Right atrium auricular region (tissue), 2 donors: Measurements from ENCODE around the gene MAP1B. TPM values are rescaled to one million over a fixed set of nuclear protein-coding genes. Genes with fewer than 3 reads are reported as not detected.

Source experiments
- DNase-seq: peaks from one replicate; pipeline ENCODE4 v3.0.0-alpha.2; 2019; ENCODE audit warnings: low spot score
- H3K27ac ChIP-seq, 2 donors: fragments of 200-600 bp; sonication (generic); 1 replicate in 1 of 2; 2 replicates in 1 of 2; pipeline ENCODE4 v1.5.1; 2016 to 2019
- H3K27me3 ChIP-seq, 2 donors: fragments of 200-600 bp; sonication (generic); one replicate each; pipeline versions ENCODE4 v1.5.1 to v1.6.0; 2017 to 2019
- H3K36me3 ChIP-seq: fragments of 200-600 bp; sonication (generic); one replicate; pipeline ENCODE4 v1.5.1; 2016
- H3K4me1 ChIP-seq, 2 donors: fragments of 200-600 bp; sonication (generic); one replicate each; pipeline versions ENCODE4 v1.5.1 to v1.6.0; 2017 to 2019
- H3K4me3 ChIP-seq, 2 donors: fragments of 200-600 bp; sonication (generic); 1 replicate in 1 of 2; 2 replicates in 1 of 2; pipeline ENCODE4 v1.5.1; 2017 to 2019; ENCODE audit warnings: mild to moderate bottlenecking in 1 of 2, moderate library complexity in 1 of 2
- H3K9me3 ChIP-seq, 2 donors: fragments of 200-600 bp; sonication (generic); one replicate each; pipeline ENCODE4 v1.5.1; 2019
- total RNA-seq, 2 donors: library from RNA; depleted of rRNA; stranded (reverse); fragments of >200 nt; gene quantifications; one replicate each; pipeline ENCODE4 v1.1.0, GENCODE V29; 2016
- TF ChIP-seq, protein P1 (sequence below), 2 donors: fragments of 200-600 bp; sonication (generic); IDR thresholded peaks; one replicate each; pipeline ENCODE4 v1.5.1; 2019; ENCODE audit warnings: antibody characterized with exemption in 2 of 2

The MAP1B gene
- total RNA-seq, 2 donors from 2014 or later, result 203 to 558 TPM

- TF ChIP-seq, protein P1, sequence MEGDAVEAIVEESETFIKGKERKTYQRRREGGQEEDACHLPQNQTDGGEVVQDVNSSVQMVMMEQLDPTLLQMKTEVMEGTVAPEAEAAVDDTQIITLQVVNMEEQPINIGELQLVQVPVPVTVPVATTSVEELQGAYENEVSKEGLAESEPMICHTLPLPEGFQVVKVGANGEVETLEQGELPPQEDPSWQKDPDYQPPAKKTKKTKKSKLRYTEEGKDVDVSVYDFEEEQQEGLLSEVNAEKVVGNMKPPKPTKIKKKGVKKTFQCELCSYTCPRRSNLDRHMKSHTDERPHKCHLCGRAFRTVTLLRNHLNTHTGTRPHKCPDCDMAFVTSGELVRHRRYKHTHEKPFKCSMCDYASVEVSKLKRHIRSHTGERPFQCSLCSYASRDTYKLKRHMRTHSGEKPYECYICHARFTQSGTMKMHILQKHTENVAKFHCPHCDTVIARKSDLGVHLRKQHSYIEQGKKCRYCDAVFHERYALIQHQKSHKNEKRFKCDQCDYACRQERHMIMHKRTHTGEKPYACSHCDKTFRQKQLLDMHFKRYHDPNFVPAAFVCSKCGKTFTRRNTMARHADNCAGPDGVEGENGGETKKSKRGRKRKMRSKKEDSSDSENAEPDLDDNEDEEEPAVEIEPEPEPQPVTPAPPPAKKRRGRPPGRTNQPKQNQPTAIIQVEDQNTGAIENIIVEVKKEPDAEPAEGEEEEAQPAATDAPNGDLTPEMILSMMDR (IDR thresholded peaks at IDR 0.05), result no peak
- H3K4me1 ChIP-seq, result peaks cover 0 to 19% of the 10 kb centered on the region in 2 donors
- no peak for DNase-seq
Observed at GRCh38 chr5:72172786-72173185, 65.5 kb downstream of the MAP1B start.

GRCh38 chr5:72177538-72177937 lies 70.3 kb downstream of the MAP1B start:
- no peak overlapping the region for H3K27ac ChIP-seq
- H3K4me3 ChIP-seq, result no peak overlapping the region
- TF ChIP-seq, protein P1 (IDR thresholded peaks at IDR 0.05), result no peak
- peaks cover 0 to 24% of the 10 kb centered on the region in 2 donors for H3K4me1 ChIP-seq
- no peaks in the 10 kb centered on the region for H3K27me3 ChIP-seq
- H3K9me3 ChIP-seq, result no peaks in the 10 kb centered on the region
- no peak for DNase-seq
- H3K36me3 ChIP-seq, result no peaks in the 10 kb centered on the region

More at GRCh38 chr5:72172786-72173185, 65.5 kb downstream of the MAP1B start:
- peak overlapping the region; percentile 71 to 74 for H3K27ac ChIP-seq
- no peak overlapping the region for H3K4me3 ChIP-seq
- H3K36me3 ChIP-seq, result no peaks in the 10 kb centered on the region
- no peaks in the 10 kb centered on the region for H3K9me3 ChIP-seq
- no peaks in the 10 kb centered on the region for H3K27me3 ChIP-seq

- TF ChIP-seq, protein P1 (IDR thresholded peaks at IDR 0.05), result no peak
- H3K27ac ChIP-seq, result peak overlapping the region; percentile 65 to 71
- peaks cover 5% of the 10 kb centered on the region for H3K36me3 ChIP-seq
- peaks cover 0 to 35% of the 10 kb centered on the region in 2 donors for H3K4me1 ChIP-seq
- H3K27me3 ChIP-seq, result no peaks in the 10 kb centered on the region
- peak overlapping the region in 1 of 2 donors; percentile 25 for H3K4me3 ChIP-seq
- peak; percentile 87 for DNase-seq
- no peaks in the 10 kb centered on the region for H3K9me3 ChIP-seq
Observed at GRCh38 chr5:72179028-72179815, 71.9 kb downstream of the MAP1B start.

- H3K36me3 ChIP-seq, result peaks cover 11% of the 10 kb centered on the region
- no peak for DNase-seq
- no peaks in the 10 kb centered on the region for H3K9me3 ChIP-seq
- H3K4me3 ChIP-seq, result peak overlapping the region in 1 of 2 donors; percentile 25
- H3K4me1 ChIP-seq, result peaks cover 0 to 42% of the 10 kb centered on the region in 2 donors
- TF ChIP-seq, protein P1 (IDR thresholded peaks at IDR 0.05), result no peak
- H3K27me3 ChIP-seq, result no peaks in the 10 kb centered on the region
- H3K27ac ChIP-seq, result peak overlapping the region; percentile 65 to 71
Observed at GRCh38 chr5:72179816-72180440, 72.7 kb downstream of the MAP1B start.

DNA sequence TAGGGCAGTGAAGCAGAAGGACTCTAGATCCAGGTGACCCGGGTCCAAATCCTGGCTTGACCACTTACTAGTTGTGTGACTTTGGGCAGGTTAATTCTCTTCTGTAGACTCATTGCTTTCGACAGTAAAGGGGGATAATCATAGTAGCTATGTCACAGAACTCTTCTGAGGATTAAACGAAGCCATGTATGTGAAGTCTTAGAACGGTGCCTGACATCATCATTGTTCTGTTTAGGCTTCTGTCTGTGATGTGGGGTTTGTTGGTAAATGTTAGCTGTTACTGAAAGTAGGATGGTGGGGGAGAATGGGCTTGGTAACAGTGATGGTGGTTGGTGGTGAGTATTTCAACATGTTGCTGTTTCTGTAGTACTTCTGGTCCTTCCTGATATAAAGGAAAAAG lies 73.7 kb downstream of the MAP1B start:
- H3K27ac ChIP-seq, result no peak overlapping the region

More for the DNA sequence above, 73.7 kb downstream of the MAP1B start:
- Histone ChIP-seq H3K4me1 (peaks cover 0 to 52% of the 10 kb centered on the region in 2 donors), H3K4me3 (no peak overlapping the region), H3K36me3 (peaks cover 21% of the 10 kb centered on the region), H3K9me3 (no peaks in the 10 kb centered on the region), H3K27me3 (no peaks in the 10 kb centered on the region)
- no peak for DNase-seq
- TF ChIP-seq, protein P1 (IDR thresholded peaks at IDR 0.05), result no peak
